ENCODE data around the gene SFMBT2.

Gene SFMBT2

DNA sequence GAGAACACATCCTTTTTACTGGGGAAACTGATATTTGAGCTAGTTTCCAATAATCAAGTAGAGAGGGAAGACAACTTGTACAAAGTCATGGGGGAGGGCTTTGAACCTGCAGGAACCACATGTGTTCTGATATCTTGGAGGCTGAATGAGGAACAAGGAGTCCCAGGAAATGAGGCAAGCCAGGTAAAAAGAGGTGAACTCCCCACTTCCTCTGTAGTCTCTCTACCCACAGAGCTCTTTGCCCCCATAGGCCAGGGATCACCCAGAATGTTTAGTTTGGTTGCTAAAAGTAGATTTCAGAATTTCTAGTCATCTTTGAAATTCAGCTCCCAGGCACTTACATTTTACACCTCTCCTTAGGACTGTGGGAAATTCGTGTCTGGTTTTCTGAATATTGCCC lies 276.4 kb downstream of the SFMBT2 start:
- no peak for DNase-seq (ENCODE audit: low read depth)

DNA sequence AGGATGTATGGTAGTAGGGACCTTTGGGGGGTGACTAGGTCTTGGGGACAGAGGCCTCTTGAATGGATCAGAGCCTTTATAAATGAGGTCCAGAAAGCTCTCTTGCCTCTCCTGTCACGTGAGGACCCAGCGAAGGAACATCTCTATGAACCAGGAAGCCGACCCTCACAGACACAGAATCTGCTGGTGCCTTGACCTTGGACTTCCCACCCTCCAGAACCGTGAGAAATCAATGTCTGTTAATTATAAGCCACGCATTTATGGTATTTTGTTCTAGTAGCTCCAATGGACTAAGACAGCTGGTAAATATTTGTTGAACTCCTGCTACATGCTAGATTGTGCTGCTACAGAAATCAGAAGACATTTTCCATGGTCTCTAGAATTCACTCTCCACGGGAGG lies 276.9 kb downstream of the SFMBT2 start:
- no peak for DNase-seq (ENCODE audit: low read depth)

DNA sequence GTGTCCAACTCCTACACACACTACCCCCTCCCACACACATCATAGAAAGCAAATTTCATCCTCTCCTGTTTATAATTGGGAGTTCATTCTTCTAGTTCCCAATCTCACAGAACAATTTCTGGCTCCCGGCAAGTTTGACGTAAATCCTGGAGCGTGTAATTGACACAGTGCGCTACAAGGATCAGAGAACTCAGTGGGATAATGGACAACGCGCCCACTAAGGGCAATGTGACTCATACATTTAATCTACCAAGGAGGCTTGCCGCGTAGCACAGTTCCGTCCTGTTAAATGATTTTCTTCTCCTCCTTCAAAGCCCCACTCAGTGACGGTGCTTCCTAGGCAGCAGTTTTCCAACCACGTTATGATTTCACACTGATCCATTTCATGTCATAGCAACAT lies 277.6 kb downstream of the SFMBT2 start:
- no peak for DNase-seq (ENCODE audit: low read depth)

DNA sequence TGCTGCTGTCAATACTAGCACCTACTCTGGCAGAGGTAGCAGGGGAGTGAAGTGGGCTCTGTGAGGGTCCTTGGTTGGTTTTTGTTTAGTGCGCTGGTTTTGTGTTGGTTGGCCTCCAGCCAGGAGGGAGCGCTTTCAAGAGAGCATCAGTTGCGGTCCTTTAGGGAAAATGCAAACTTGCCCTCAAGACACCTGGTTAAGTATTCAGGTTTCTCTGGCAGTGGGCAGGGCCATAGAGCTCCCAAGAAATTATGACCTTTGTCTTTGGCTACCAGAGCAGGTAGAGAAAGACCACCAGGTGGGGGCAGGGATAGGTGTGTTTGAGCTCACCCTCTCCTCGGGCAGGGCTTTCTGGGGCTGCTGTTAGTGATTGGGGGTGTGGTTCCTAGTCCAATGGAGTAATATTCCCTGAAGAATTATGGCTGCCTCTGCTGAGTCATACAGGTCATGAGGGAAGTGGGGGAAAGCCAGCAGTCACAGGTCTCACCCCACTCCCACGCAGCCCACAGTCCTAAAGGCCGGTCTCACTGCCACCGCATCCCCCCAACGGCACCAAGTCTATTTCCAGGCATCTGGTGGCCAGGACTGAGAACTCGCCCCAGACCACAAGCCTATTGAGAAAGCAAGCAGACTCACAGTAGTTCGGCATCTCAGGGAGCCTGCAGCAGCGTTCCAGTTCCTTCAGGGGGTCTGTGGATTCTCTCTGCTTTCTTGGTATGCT lies 280.5 kb downstream of the SFMBT2 start:
- no peak for DNase-seq (ENCODE audit: low read depth)

DNA sequence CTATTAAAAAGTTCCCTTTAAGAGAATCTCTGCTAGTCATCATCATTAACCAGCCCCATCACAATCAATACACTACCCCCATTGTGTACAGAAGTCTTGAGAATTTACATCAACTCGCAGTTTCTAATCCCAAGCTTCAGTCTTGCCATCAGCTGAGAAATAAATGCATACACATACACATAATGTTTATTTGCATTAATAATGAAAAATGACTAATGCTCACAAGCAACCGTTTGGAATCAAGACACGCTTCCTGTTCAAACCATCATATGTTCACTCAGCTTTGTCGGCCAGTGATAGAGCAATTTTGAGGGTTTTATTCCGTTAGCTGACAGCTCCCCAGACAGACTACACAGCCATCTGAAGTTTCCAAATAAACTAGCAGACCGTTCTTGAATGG lies 287.1 kb downstream of the SFMBT2 start:
- DNase-seq (ENCODE audit: low read depth), result no peak

DNA sequence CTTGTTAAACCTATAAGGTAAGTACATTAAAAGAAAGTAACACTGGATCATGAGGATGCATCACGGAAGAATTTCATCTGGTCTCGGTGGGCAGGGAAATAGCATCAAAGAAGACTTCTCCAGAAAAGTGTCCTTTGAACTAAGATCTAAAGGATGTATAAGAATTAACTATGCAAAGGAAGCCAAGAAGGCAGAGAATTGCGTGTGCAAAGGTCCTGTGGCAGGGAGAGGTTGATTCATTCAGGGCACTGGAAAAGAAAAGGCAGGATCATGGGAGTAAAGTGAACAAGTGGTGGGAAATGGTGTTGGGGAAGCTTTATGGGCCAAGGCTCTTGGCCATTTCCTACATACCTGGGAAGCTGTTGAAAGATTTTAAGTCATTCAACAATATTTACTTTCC lies 288.3 kb downstream of the SFMBT2 start:
- no peak for DNase-seq (ENCODE audit: low read depth)

DNA sequence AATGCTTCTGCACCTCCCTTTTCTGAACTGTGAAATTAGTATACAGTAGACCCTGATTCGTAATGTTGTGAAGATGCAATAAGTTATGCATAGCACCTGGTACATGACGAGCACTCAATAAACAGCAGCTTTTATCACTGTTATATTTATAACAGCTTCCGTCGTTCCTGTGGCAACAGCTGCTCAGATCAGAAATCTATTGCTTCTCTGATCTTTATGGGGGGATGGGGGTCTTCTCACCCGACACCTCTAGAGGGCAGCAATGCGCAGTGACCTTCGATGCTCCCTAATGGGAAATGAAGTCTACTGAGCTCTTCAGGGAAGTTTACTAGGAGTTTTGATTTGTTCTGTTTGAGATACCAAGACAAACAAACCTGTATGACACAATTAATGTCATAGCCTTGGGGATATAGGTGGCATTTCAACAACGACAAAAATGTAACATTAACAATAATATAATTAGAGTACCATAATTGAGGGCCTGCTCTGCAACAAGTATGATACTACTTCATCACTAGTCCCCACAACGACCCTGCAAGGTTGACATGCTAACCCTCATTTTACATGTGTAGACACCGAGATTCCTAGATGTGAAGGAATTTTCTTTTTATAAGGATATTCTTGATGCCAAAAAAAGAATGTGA lies 289.6 kb downstream of the SFMBT2 start:
- DNase-seq (ENCODE audit: low read depth), result peak; percentile 58

DNA sequence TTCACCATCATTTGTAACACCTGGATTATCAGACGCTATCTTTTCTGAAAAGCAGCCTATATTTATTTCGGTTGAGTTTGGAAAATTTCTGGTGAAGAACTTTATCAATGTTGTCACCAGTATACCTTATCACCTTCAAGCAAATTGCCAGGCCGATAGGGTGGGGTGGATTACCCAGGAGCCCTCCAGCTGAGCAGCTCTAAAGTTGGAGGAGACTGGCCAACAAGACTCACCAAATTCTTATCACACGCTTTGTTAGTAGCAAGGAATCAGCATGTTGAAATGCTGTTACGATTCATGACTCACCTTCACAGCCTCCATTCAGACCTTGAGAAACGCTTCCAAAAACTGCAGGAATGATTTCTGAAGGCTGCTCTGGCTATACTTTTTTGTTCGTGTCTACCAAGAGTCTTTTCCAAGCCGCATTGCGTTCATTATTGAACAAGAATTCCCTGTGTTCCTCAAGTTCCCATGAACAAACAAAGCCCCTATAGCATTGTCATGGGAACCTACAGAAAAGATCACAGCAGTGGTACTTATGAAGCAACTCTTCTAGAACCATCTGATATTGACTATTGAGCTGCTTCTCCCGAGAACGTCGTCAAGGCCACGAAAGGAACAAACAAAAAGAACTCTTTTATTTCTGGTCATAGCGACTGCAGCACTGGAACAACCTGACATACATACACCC lies 291.4 kb downstream of the SFMBT2 start:
- DNase-seq (ENCODE audit: low read depth), result no peak

DNA sequence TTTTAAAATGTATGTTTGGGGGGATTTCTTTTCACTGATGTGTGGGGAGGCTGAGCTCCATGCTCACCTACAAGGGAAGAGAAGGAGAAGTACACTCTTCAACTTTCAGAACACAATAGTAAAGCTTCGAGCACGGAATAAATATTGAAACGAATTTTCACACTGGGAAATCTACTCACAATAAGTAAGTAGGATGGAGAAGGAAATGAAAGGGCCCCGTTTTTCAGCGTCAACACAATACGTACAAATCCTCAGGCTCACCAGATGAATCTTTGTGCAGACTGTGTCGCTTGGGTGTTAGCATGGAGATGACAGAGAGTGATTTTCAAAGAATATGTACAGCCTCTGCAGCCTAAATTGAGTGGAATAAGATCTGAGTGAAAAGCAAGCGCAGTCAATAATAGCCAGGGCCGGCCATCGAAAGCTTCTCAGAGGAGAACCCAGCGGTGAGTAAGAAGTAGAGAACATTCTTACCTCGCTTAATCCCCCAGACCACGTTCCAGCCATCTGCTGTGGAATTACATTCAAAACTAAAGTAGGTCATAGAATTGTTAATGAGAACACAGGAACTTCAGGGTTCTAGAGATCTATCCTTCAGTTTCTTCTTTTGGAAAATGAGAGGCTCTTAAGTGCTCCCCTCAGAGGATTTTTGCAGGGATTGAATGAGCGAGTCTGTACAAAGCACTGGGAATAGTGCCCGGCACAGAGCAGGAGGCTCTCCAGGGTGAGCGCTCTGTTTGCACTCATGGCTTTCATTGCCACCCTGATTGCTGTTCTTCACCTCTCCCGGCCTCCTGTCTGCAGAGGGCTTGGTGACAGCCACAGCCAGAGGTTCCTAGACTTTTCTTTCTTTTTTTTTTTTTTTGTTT lies 292.8 kb downstream of the SFMBT2 start:
- DNase-seq (ENCODE audit: low read depth), result no peak

DNA sequence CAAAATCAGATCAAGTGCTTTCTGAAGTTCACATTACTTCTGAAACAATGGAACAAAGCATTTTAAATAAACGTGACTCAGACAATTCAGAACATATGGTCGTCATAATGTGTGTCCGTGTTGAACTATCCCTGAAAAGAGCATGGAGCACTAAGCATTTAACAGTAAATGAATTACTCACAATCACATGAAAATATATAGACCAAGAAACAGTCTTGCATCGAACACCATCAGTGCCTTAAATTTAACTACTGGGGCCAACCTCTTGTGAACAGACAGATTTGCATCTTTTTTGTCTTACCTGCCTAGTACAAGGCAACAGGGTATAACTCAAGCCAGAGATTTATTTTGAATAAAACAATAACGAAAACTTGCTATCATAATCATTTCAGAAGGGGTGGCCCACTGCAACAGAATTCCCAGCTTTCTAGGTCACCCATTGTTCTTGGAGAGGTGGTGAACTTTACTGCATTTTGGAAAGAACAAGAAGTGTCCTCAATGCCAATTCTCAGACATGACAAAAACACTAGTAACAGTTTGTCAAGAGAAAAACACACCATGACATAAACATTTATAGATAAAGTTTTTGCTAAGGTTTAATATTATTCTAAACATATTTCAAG lies 293.5 kb downstream of the SFMBT2 start:
- DNase-seq (ENCODE audit: low read depth), result no peak

DNA sequence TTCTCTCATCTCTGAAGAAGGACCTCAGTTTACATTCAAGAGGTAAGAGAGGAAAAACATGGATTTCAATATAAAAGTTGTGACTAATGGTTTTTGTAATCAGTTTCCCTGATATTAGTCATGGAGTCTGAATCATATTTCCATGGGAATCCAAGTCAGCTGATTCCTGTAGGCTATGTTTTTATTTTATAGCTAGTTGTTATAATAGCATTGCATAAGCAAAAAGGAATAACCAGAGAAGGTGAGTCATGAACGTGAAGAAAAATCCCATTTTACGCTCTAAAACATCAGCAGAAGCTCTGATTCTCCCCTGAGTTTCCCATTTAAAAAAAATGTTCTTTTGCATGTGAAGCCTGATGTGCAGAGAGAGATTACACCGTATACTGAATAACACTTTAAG lies 299.3 kb downstream of the SFMBT2 start:
- DNase-seq (ENCODE audit: low read depth), result no peak

DNA sequence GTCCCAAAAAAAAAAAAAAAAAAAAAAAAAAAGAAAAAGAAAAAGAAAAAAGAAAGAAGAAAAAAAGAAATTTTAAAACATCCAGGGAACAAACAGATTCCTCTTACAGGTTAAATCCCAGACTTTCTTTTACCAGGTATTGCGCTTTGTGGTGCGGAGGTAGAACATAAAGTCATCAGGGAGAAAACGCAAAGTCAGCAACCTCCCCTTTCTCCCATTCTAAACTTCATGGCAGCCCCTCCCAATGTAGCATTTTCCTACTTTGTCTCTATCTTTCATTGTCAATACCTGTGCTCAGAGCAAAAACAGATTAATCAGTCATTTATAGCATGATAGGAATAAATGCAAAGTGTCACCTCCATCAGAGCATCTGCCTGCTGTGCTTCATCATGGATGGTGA lies 299.7 kb downstream of the SFMBT2 start:
- no peak for DNase-seq (ENCODE audit: low read depth)

Measured in activated gamma-delta T cell treated with anti-CD3 and anti-CD28 coated beads, Interleukin-2, amount 50 U/mL, for 16 hours (primary cell).